A673 (cell line): ENCODE results near the gene MTFR1L.

Experiments
- CTCF ChIP-seq: fragments of 300-800, 200-600 bp; sonication (generic); conservative IDR thresholded peaks from 2 replicates; pipeline ENCODE4 v1.5.1; 2017; ENCODE audit warnings: low read depth, mild to moderate bottlenecking, antibody characterized with exemption, low read length, moderate library complexity, mixed read lengths
- EZH2 ChIP-seq: fragments of 200-600 bp; sonication (generic); IDR thresholded peaks from 2 replicates; pipeline ENCODE4 v1.6.1; 2017; ENCODE audit warnings: borderline replicate concordance, low read depth, mild to moderate bottlenecking, mixed read lengths, antibody characterized with exemption, low read length; ENCODE audit not compliant: poor library complexity, severe bottlenecking

DNA sequence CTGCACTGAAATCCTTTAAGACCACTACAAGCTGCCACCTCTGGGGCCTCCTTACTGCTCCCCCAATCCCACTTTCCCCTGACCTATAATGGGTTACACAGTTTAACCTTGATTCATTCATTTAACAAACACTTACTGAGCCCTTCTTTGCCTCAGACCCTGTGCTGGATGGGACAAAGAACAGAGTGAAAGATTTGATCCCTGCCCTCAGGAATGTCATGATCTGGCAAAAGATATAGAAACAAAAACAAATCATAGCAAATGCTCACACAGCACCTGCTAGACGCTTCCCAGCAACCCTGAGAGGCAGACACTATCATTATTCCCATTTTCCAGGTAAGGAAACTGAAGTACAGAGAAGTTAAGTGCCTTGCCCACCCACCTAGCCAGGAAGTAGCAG is 46.5 kb downstream of the MTFR1L start:
- TF ChIP-seq CTCF (no peak), EZH2 (no peak)
